Measurements from ENCODE around the gene SLC6A19.
"Not testable (repeated sequence)": the region's sequence is repeated elsewhere in the genome, so short reads cannot be mapped to it uniquely, and the experiment has no call there.

Gene SLC6A19

DNA sequence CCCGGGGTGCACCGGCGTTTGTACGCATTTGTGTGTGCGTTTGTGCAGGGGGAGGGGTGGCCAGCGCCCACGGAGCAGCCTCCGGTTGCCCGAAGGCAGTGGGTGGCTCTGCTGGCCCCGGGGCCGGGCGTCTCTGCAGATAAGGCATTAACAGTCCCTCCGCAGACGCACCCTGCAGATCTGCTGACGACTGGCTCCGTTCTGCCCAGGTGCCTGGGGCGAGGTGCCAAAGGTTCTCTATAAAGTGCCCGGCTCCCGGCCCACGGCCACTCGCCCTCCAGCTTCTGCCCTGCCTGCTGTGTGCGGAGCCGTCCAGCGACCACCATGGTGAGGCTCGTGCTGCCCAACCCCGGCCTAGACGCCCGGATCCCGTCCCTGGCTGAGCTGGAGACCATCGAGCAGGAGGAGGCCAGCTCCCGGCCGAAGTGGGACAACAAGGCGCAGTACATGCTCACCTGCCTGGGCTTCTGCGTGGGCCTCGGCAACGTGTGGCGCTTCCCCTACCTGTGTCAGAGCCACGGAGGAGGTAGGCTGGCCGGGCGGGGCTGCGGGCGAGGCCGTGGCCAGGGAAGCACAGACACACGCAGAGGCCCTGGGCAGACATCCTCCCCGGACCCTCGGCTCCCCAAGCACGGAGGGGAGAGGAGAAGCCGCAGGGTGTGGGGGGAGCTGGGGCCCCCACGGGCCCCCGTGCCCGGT lies at the start of gene SLC6A19:
TSS of gene SLC6A19 (plus strand) at position 269 of the 699 bp plus-strand sequence. CDS start at position 325, 56 bp downstream.
- DNase-seq = no peak

DNA sequence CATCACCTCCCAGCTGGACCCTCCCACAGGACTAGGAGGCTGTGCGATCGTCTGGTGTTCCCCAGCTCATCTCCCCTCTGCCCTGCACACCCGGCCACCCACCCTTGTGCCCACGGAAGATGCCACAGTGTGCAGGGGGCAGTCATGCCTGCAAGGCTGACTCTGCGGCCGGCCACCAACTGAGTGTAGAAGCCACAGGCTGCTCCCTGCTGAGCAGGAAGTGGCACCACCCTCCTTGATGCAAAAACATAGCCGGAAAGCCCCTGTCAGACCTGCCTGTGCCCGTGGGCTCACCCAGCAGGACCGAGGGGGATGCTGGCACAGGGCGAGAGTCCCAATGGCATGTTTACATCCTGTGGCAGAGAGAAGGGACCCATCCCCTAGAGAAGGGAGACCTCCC lies 49.2 kb upstream of the SLC6A19 start:
- no peak for DNase-seq

DNA sequence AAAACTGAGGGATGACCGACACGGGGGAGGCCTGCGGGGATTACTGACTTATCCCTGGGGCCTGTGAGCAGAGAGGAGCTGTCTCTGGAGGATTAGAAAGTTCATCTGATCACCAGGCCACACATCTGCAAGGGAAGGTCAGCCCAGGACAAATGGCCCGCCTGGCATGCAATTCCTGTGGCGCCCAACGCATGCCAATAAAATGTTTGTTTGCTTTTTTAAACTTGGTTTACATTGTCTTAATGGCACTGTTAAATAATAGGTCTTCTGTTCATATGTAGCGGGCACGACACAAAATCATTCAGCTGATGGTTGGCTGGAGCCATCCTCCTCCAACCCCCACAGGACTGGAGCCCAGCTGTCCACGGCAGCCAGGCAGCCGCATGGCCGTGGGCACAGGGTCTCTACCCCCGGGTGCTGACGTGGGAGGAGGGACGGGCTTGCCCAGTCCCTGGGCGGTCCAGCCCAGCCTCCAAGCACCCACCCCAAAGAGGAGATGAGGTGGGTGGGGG lies 48.6 kb upstream of the SLC6A19 start:
- DNase-seq = no peak

DNA sequence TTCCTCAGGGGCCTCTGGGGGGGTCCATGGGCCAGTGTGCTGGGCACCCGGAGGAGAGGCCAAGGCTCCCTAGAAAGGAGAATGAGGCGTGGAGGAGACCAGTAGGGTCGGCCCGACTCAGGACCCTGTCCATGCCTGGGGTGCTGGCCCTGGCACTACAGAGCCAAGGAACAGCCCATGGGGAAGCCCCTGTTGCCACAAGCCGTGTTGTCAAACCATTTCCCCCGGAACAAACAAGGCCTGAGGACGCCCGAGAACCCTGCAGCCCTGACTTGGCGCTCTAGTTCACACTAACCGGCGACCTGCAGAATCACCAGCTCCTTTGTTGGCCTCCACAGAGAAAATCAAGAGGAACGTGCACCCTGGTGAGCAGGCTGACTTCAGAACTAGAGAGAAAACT lies 48.0 kb upstream of the SLC6A19 start:
- DNase-seq = no peak

DNA sequence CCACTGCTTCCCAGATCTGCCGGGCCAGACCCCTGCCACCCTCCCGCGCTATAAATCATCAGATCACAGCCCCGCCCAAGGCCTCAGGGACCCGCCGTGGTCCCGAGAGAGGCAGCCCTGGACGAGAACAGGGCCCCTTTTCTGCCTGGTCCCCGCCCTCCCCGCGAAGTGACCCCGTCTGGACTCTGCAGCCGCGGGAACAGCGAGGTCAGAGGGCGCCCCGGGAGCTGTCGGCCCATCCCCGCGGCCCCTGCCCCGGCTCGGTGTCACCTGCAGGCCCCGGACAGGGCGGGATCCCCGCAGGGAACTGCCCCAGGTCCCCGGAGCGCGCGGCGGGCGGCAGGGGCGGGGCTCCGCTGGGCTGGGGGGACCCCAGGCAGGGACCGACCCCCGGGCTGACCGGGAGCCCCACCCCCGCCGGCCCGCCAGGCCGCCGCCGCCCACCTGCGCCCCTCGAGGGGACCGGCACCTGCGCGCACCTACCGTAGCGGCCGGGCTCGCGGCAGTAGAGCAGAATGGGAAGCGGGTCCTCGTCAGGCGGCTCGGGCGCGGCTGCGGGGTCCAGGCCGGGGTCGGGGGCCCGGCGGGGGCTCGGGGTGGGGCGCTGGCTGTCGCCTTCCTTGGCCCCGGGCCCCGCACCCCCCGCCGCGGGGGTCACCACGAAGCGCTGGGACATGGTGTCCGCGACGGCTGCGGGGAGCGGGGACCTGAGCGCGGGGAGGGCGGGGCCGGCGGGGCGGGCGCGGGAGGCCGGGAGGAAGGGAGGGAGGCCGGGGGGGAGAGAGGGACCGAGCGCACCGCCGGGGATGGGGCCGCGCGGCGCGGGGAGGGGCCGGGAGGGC lies 46.0 kb upstream of the SLC6A19 start:
- DNase-seq = no peak

DNA sequence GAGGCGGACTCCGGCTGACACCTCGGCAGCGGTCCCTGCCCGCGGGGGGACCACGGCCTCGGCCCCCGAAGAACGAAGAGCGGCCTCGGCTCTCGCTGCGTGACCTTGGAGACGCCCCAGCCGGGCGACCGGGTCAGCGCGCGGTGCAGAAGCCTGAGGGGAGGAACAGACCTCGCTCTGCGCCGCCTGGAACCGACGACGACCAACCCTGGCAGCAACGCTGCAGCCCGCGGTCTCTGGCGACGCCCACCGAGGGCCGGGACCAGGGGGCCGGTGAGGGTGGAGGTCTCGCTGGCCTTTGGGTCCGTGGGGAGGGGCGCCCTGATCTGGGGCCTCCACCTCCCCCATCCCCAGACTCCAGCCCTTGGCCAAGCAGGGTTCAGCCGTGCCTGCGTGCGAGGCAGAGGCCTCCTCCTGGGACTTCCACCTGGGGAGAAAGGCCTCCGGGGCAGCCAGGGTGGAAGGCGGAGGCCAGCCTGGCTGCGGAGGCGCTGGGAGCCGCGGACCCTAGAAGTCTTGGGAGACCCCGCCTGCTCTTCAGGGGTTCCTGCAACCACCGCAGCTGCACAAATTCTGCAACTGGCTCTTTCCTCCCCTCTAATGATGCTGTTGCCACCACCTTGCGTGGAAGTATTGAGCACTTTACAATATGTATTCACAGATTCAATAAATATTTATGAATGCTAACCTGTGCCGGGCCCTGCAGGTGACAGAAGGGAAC lies 45.2 kb upstream of the SLC6A19 start:
- no peak for DNase-seq

DNA sequence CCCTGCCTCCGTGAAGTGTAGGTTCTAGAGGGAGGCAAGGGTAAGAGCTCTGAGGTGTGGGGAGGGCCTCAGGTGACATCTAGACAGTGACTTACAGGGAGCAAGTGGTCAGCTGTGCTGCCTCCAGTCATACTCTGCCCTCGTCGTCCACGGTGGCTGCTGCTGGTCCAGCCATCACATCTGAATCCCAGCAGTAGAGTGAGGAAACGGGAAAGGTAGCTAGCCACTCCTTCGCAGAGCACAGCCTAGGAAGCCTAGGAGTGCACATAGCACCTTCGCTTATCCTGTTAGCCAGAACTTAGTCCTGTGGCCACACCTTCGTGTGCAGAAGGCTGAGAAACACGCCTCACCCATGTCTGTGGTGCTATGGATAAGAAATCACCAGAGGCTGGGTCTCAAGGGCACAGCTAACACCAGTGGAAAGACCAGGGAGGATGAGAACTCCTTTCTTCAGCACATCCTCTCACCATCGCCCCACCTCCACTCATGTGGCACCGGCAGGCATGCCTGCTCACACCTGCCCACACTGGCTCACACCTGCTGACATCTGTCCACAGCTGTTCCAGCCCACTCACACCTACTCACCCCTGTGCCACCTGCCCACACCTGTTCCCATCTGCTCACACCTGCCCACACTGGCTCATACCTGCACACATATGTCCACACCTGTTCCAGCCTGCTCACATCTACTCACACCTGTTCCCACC lies 44.5 kb upstream of the SLC6A19 start:
- no peak for DNase-seq

DNA sequence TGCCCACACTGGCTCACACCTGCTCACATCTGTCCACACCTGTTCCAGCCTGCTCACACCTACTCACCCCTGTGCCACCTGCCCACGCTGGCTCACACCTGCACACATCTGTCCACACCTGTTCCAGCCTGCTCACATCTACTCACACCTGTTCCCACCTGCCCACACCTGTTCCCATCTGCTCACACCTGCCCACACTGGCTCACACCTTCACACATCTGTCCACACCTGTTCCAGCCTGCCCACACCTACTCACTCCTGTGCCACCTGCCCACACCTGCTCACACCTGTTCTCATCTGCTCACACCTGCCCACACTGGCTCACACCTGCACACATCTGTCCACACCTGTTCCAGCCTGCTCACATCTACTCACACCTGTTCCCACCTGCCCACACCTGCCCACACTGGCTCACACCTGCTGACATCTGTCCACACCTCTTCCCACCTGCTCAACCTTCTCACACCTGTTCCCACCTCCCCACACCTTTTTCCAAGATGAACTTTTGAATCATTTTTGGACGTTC lies 43.9 kb upstream of the SLC6A19 start:
- not testable (repeated sequence) for DNase-seq

DNA sequence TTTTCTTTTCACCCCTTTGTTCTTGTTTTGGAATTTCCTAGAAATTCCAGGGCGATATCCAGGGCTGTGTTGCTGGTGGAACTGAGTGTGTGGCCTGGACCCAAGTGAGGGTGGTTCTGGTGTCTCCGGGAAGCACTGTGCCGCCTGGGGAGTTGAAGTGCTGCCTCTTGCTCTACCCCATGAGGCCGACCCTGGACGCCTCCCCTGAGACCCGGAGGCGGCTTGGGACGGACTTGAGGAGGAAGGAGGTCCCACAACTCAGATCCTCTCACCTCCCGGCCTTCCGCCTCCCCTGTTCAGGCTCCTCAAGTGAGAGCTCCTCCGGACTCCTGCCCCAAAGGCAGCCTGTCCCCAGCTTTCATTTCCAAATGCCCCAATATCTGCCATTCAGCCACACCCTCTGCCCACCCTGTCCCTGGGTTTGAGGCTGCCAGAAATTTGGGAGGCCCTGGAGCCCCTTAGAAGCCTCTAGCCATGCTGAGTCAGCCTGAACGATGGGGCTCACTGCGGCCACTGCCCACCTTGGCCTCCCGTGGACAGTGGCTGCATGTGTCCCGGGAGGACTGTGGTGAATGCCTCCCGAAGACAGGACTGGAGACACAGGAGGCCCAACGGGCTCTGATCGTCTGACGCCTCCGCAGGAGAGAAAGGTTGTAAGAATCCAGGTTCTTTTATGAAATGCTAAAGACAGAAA lies 42.6 kb upstream of the SLC6A19 start:
- DNase-seq = no peak

DNA sequence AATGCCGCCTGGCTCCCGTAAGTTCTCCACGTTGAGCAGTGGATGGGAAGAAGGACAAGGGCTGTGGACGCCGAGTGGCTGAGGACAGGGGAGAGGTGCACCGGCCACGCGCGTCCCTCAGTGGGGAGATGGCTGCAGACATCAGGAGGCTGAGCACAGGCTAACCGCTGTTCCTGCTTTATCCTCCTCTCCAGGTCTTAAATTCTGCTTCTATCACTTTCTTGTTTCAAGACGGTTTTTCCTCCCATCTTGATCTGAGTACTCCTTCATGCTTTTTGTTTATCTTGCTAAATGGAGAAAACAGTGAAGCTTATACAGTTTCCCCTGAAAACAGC lies 42.1 kb upstream of the SLC6A19 start:
- DNase-seq = no peak

DNA sequence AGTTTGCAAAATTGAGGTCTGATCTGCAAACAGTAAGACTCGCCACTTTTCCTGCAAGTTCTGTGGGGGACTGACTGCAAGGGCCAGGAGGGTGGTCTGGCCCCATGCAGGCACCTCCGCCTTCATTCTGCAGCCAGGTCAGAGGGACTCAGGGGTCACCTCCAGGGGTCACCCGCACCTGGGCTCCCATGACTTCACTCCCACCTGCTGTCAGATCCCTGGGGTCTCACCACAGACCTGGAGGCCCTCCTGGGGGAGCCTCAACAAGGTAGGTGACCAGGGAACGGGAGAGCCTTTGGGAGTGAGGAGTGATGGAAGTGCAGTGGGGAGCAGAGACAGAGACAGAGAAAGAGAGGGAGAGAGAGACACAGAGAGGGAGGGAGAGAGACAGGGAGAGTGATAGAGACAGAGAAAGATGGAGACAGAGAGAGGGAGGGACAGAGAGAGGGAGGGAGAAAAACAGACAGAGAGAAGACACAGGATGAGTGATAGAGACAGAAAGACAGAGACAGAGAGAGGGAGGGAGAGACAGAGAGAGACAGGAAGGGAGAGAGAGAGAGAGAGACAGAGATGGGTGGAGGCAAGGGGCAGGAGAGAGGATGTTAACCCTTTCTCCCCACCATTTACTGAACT lies 41.5 kb upstream of the SLC6A19 start:
- DNase-seq = no peak

DNA sequence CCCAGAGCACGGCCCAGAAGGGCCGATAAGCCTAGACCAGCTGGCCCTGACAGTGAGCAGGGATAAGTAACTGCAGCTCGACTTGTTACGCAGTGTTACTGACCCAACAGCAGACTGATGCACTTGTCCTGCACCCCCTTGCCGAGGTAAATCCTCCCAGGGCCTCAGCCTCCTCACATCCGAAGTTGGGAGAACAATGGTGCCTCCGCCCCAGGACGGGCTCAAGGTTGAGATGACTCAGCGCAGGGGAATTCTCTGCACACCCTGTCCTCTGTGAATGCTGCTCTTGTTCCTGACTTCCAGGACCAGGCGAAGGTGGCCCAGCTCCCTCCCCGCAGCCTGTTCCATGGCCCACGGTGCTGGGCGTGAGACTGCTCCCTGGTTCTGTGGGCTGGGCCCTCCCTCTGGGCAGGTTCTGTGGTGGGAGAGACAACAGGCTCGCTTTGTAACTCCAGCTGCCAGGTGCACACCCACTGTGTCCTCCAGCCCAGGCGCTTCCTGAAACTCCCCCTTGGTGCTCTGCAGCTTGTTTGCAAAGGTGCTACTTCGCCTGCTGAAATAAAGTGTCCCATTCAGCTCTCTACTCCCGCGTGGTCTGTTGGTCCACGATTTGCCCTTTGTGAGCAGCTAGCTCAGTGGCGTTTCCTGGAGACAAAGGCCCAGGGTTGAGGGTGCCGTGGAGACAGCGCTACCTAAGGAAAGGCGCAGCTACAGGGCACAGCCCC lies 40.1 kb upstream of the SLC6A19 start:
- DNase-seq = peak; percentile 54

DNA sequence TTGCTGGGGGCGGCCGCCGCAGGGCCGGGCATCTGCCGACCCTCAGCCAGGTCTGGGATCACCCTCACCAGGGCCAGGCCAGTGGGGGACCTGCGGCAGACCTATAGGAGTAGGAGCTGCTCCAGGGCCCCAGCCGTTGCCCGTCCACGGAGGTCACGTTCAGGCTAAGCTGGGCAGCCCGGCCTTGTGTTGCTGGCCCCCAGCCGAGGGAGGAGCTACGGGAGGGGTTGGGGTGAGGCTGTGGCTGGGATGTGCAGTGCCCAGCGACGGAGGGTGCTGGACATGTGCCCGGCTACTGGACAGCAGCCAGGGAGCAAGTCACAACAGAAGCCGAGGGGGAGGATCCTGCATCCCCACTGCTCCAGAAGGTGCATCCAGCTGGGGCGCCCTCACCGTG lies 39.6 kb upstream of the SLC6A19 start:
- DNase-seq = peak; percentile 35

DNA sequence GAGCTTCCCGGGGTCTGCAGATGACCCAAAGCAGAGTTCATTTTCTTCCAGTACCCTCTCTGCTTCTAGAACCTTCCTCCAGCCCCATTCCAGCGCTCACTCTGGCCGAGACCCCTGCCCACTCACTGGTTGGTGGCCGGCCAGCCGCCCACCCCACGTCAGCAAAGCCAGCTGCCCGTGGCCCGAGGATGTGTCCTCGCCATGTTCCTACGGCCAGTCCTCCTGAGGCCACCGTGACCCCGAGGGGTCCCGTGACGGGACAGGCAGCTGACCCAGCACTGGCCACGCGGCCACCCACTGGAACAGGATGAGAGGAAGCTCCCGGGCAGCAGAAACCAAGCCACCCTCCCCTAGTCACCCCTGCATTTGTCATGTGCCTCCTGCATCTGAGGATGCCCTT lies 39.1 kb upstream of the SLC6A19 start:
- DNase-seq = no peak

DNA sequence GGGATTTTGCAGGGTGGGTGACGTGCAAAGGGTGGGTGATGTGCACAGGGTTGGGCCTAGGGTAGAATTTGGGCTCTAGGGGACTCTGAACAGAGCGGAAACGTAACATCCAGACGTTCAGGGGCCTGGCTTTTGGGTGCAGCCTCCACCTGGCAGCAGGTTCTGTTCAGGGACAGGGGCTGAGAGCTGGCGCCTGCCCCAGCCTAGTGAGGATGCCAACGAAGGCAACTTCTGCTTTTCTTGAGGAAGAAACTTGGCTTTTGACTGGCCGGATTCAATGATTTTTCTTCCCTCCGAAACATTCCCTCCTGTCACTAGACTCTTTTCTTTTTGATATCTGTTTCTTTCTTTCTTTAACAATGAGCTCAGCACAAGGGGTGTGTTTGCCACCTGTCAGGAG lies 38.6 kb upstream of the SLC6A19 start:
- no peak for DNase-seq

DNA sequence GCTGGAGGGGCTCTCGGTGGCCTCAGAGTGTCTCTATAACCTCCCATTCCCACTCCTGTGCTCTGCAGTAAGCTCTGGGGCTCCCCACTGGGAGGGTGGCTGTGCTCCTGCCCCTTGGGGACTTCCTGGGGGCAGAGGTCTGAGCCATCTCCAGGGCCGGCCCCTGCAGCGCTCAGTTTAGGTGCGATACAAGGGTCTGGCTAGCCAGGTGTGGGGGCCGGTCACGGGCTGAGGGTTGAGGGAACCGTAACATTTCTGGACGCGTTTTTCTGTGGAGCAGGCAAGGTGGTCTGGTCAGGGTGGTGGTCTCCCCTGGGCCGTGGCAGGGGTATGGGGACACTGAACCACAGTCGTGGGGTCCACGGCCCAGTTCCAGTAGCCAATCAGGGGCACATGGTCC lies 38.0 kb upstream of the SLC6A19 start:
- no peak for DNase-seq

DNA sequence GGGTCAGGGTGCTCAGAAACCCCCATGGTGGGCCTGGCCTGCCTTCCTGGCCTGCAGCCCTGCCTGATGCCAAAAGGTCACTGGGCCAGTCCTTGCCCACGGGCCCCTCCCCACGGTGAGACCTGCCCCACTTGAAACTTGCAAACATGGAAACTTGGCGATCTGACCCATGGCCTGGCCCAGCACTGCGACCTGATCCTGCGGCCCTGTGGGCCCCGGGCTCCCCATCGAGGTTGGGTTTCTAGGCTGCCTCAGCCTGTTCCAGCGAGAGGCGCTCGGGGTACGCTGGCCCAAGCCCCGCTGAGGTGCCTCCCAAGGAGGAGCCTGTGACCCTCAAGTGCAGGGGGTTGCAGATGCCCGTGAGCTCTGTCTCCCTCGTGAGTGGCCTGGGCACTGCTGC lies 37.5 kb upstream of the SLC6A19 start:
- no peak for DNase-seq

DNA sequence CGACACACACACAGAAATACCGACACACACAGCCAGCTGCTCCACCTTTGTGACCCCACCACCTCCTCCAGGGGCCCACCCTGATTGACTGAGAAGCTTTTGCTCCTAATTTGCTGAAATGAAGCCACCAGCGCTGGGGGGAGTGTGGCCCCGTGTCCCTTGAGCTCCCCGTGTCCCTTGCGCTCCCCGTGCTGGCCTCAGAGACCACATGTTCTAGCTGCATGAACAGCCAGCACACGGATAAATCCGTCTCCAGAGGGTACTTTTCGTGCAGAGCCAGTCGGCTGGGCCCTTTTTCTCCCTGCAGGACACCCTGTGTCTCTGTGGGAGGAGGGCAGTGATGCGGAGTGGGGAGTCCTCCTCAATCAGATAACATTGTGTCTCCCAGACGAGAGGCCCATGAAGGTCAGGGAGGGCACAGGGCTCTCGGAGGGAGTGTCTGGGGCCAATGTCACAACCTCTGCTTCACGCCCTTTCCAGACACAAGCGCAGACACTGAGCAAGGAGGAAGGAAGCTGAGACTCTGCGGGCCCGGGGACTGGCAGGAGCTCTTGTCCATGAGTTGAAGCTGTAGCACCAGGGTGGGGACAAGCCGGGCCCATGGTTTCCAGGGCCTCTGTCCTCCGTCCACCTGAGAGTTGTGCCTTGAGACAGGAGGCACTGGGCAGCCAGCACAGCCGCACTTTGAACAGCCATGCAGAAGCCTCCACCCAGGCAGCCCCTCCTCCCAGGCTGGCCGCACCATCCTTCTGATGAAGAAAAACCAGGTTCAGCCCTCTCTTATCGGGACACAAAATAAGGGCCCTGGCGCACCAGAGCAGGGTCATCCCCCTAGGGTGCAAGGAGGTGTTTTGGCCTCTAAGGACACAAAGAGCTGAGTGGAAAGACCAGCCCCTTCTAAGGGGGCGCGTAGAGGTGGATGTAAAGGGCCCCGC lies 36.4 kb upstream of the SLC6A19 start:
- DNase-seq = no peak

DNA sequence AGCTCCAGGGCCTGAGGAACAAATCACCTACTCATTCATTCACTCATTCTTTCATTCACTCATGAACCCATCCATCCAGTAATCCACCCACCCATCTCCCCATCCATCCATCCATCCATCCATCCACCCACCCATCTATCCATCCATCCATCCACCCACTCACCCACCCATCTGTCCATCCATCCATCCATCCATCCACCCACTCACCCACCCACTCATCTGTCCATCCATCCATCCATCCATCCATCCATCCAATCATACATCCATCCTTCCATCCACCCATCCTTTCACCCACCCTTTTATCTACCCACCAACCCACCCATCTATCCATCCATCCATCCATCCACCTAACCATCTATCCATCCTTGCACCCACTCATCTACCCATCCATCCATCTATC lies 35.5 kb upstream of the SLC6A19 start:
- no peak for DNase-seq

DNA sequence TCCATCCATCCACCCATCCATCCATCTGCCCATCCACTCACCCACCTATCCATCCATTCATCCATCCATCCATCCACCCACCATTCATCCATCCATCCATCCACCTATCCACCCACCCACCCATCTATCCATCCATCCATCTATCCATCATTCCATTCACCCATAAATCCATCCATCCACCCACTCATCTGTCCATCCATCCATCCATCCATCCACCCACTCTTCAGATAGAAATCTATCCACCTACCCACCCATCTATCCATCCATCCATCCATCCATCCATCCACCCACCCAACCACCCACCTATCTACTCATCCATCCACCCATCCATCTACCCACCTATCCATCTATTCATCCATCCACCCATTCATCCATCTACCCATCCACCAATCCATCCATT lies 35.0 kb upstream of the SLC6A19 start:
- DNase-seq = no peak

Measured in NCI-H2029 treated with DMSO at 0.1 percent for 48 hours (cell line).